Endothelial cell of hepatic sinusoid (primary cell): ENCODE data around the gene DDO.

Experiments used
- in situ Hi-C: cut with HindIII; loops from 2 replicates; pipeline ENCODE4 v1.10.0; 2017; ENCODE audit warnings: low sequenced_read_pairs

The DDO gene

DNA sequence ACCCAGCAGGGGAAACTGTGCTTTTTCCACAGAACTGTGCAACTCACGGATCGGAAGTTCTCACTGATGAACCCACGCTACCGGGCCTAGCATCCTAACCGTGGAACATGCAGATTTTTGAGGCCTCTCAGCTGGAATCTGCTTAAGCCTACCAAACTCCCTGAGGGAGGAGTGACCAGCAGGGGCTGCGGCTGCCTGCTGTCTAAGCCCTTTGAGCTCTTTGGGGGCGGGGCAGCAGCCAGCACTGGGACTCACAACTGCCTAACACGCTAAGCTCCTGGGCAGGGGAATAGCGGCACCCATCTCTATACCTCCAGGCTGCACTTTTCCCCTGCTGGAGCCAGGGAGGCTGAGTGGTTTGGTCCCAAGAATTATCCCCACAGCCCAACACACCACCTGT, 36.8 kb downstream of the DDO start:
- in situ Hi-C loops, result loop anchor here (25.0 kb wide), 1 partner anchor 316 kb away; no protein-coding TSS in a partner anchor

DNA sequence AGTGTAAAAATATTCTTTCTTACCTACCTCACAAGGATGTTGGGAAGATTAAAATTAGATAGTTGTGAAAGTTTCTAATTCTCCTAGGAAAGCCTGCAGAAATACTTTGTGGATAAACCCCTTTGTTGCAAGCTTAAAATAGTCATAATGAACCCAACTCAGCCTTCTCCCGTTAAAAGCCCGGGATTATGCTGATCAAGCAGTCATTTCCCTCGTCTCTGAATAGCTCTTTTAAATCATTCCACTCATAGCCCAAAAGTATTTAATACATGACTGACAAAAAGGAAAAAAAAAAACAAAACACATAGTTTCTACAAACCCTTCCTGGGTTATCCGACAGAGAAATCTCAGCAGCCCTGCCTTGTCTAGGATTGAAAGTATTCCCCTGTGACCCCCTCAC, 46.3 kb downstream of the DDO start:
- in situ Hi-C loops, result no loop called here

DNA sequence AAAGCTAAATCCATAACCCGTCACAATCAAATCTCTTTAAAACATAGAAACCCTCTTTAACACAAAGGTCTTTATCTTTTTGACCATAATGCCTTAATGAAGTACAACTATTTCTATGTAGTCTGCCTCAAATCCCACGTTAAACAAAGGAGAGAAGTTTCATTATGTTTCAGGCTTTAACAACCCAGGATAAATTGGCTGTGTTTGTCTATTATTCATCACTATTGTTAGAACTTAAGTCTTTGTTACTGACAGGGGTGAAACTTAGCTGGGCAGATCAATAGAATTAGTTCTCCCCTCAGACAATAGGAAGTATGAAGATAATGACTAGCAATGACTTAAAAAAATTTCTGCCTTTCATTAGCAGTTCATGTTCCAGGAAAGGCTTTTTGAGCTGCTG, 47.1 kb downstream of the DDO start:
- in situ Hi-C loops, result no loop called here

DNA sequence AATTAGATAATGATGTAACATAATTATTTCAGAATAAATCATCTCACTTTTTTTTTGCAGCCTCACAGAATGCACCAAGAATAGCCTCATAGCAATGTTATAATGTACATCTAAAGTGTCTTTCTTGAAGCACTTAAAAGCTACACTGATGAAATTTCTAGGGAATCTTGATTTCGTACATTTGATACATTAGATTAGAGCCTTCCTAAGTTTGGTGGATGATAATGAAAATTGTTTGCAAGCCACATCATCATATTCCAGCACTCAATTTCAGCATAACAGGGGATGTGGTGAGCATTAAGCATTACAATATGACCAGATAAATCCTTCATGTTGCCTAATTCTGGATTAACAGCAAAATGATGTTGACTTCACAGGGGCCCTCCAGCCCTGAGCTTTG, 47.5 kb downstream of the DDO start:
- in situ Hi-C loops, result no loop called here

DNA sequence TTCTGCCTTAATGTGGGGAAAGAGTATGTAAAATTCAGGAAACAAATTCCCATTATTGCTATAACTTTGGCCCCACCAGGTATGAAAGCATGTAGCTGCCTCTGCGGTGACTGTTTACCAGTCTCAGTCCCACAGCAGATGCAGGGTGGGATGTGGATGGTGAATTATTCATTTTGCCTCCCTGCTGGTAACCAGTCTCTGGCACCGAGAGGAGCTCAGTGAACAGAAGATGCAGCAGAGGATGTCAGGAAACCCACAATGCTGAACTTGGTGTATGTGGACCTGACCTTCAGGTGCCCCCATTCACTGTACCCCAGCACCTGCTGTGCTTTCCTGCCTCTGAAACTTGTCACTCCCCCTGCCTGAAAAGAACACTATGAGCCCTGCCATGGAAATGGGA, 48.4 kb downstream of the DDO start:
- in situ Hi-C loops, result no loop called here

DNA sequence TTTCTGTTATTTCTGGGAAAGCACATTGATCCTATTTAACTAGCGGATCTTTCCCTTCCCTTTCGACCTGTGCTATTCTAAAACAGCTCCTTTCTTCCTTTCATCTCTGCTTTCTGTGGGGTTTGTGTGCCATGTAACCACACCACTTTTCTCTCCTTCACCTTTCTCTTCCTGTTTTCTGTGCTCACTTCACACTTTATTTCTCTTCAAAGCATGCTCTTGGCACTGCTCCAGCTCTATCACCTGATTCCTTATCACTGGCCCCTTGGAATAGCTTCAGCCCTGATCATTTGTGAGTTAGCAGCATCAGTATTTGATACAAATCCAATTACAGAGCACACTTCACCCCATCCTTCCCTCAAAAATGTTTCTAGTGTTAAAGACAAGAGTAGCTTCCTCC, 49.1 kb downstream of the DDO start:
- in situ Hi-C loops, result no loop called here

DNA sequence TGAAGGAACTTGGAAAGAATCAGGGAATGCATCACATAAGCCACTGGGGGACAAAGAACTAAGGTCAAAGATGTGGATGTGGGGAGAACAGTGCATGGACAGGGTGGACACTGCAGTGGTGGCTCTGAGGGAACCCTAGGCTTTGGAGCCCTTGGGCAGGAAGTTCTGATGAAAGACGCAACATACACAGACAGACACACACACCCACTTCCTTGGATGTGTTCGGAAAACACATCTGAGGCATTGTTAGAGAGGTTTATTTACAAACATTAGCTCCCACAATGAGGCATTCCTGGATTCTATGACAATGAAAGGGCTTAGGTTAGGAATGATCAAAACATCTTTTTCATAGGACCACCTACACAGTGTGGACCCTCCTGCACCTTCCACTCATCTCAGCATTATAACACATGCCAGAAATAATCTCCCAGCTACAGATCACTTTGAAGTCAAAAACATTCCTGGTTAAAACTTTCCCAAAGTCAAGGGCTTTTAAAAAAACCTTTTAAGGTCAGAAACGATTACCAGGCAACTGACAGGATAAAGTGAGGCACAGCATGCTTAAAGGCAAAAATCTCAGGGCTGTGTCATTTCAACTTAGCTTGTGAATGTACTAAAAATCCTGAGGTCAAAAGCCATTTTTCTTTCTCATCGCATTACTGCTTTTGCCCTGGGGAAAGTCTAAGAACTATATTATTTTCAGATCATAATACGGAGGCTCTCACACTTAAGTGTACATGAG, 50.8 kb downstream of the DDO start:
- in situ Hi-C loops, result no loop called here

DNA sequence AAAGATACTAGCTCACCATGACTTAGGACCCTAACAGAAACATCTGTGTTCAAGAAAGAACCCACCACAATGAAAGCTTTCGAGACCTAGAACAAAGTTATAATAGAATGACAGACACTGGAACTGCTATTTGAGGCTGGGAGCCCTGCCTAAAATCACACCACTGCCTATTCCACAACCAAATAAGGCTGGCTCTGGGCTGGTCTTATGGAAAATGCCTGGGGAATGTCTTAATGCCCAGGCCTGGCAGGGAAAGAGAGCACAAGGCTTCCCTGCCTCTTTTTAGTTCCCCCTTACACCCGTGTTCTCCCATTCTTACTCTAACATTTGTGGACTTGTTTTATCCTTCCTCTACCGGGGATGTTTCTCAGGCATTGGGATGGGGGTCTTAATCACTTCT, 51.6 kb downstream of the DDO start:
- in situ Hi-C loops, result no loop called here

DNA sequence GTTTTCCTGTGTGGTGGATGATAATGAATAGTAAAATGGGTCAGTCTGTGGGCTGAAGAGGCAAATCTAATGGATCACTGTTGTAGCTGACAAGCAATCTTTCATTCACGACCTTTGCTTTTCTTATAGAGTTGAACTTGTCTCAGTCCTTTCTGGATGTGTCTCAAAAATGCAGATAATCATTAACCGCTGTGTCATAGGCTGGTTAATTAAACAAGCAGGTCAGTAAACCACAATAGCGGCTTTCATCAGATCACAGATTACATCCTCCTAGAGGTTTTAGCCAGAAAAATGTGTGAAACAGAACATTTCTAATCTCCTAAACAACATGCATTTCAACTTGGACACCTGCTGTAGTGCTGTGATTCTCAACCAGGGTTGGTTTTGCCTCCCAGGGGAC, 54.7 kb downstream of the DDO start:
- in situ Hi-C loops, result no loop called here

DNA sequence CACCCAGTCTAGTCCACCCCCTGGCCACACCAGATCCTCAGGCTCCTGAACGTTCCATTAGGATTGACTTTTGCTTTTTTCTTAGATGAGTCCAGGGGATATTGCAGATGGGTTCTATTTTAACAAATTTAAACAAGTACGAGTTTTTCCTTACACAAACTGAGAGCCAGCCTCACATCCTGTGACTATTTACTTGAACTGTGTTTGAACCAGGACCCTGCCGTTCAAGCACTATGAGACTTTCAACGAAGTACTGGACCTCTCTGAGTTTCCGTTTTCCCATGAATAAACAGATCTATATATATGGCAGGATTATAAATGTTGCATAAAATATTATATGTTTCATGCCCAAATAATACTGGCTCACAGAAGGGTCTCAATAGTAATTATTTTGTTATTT, 55.8 kb downstream of the DDO start:
- in situ Hi-C loops, result no loop called here

DNA sequence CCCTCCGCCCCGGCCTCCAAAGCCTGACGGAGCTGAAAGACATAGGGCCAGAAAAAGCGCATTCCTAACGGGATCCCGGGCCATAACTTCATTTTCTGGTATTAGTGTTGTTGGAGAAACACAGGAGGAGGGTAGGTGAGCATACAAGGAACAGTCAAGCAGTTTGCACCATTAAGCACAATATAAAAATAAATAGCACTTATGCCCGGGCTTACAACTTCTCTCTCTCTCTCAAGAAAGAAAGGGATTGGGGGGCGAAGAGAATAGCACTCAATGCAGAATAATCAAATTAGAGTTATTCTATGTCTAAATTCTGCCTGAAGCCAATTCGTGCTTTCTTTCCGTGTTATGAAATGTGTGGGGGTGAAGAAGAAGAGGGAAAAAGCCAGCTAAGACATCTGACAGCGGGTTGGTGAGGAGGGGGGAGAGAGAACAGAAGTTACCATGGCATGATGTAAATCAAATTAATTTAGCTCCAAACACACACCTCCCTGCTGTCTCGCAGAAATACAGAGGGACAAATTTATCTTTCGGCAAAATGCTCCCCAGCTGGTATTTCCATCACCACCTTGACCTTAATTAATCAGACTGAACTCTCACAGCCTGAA, 56.7 kb downstream of the DDO start:
- in situ Hi-C loops, result no loop called here

DNA sequence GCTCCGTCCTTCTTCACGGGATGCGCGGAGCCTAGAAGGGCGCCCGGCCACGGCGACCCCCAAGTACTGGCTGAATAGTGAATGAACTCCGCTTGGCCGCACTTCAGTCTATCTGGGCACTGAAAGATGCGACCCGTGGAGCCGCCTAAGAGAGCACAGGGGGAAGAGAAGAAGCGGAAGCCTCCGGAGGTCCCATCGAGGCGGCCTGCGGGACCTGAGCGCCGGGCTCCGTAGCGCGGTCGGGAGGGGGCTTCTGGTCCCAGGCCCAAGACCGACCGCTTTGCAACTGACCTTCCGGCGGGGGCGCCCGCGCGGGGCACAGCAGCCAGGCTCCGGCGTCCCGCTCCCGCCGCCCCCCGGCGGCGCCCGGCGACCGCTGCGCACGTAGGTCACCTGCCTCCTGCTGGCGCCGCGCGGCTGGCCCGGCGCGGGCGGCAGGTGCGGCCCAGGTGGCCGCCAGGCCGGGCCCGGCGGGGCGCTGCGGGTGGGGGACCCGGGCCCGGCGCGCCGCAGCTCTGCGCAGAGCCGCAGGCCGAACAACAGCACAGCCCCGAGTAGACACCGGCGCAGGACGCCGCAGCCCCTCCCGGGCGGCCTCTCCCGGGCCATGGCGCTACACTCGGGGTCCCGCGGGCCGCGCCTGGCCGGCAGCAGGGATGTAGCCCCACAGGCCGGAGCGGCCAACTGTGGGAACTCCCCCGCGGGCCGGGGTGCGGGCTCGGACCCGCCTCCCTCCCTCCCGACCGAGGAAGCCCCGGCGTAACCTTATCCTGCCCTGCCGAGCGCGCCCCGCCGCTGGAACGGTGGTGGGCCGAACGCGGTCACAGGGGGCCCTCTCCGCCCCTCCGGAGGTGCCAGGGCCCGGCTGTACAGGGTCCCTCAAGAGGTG, 57.5 kb downstream of the DDO start, which contains the start of gene METTL24:
METTL24 (minus strand) TSS at position 686 of the 889 bp plus-strand sequence; CDS start at position 609, 77 bp downstream.
- in situ Hi-C loops, result no loop called here

DNA sequence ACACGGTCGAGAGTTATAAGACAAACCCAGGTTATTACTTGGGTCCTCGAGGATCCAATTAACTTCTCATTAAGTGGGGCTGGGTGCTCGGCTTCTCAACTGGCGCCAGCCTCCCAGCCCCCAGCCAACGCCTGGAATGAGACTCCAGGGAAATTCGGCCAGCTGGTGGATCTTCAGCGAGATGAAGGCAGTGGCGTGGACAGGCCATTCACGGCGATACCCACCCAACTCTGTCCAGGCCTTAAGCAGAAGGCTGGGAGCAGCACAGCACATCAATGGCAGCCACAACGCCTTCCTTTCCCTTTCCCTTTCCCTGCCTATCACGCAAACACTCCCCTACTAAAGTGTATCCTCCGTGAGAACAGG, 58.1 kb downstream of the DDO start:
- in situ Hi-C loops, result no loop called here

DNA sequence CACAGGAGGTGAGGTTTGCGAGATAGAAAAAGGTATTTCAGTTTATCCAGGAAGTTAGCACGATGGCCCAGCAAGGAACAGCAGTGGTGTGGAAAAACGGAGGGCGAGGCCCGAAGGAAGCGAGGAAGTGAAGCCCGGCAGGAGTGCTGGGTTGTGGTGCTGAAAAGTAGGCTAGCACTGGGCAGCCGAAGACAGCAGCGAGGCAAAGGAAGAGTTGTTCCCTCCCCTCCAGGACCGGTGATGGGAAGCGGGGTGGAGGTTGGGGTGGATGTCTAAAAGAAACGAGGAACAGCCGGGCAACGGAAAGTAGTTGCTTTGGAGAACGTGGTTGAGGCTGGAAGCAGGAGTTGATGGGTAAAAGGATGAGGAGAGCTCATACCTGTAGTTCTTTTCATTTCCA, 58.6 kb downstream of the DDO start:
- in situ Hi-C loops, result no loop called here

DNA sequence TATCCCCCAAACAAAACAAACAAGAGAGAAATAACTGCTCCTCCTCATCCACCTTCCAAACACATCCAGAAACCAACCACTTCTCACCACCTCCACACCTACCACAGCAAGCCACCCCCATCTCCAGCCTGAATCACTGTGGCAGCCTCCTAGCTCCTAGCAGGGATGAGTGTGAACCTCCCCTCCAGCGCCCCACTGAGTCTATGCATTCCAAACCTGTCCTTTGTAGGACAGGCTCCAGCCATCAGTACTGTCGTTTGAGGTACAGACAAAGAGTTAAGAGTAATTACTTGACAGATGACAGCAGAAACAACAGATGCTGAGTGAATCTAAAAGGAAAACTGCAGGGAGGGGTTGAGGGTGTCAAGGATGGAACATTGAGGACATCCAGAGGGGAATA, 59.6 kb downstream of the DDO start:
- in situ Hi-C loops, result no loop called here

DNA sequence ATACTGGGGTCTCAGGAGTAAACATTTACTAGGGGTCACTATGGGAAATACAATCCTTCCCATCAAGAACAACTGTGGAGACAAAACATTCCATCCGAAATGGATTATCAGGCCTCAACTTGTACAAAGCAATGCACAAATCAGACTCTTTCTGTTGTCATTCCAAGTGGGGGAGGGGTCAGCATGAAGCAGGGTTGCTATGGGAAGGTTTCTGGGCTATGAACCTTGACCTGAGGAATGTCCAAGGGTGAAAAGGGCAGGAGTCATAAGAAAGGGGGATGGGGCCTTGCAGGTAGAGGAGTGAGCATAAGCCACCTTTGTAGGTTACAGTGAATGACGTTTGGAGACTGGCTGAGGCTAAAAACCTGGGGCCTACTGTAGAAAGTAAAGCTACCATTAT, 60.4 kb downstream of the DDO start:
- in situ Hi-C loops, result no loop called here

DNA sequence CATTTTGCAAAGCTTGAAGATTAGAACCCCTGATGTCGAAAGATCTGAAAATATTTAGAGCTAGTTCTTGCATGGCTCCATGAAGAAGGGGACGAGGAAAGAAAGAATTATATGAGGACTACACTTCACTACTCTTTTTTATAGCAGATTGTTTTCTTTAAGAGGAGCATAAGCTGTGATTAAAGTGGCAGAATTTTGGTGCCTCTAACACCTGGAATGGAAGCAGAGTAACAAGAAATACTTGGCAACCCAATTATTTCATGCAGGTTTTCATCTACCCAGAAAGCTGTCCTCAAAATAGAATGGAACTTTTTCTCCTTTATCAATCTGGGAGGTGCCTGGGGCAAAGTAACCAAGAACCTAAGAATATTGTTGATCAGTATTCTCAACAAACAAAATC, 61.2 kb downstream of the DDO start:
- in situ Hi-C loops, result no loop called here

DNA sequence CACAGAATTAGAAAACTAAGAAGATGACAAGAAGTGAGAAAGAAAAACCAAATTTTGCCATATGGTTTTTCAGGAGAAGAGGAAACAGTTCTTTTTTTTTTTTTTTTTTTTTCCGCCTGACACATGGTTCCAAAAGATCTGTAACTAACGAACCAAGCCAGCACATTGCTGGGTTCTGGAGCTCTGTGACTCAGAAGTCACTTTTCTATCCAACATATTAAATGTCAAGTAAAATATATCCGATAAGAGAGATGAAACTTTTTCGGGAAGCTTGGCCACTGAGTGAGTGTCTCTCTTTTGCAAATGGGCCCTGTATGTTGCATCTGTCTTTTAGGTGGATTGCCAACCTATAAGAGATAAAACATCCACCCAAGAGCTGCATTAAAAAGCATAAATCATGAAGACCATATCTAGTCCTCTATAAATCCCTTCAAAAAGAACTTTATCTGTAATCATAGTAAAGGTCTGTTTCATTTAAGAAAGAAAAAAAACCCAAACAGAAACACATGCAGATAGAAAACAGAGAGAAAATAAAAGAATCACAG, 61.8 kb downstream of the DDO start:
- in situ Hi-C loops, result no loop called here

DNA sequence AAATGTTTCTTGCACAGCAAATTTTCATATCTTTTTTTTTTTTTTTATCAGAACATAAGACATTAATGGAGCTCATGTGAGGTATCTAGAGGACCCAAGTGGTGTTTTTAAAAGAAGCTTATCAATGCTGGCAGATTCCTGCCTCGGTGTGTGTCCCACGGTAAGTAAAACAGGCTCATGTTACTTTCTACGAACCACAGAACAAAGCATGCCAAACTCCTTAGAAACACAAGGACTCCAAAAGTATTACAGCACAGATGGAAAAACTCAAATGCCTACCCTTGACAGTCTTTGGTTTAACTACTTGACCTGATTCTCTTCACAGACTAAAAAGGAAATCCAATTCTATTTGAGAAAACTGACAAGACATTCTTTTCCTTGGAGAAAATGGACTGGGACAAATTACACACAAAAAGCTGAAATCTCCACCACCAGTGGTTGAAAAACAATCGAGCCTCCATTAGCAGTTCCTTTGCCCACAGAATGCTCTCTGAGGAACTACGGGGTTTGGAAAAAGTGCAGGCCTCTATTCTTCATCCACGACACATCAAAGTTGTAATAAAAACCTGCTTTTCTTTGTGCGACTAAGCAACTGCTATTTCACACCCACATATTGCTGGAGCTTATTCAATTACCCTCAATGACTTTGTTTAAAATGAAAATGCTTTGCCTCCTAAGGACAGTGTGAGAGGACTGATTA, 62.7 kb downstream of the DDO start:
- in situ Hi-C loops, result no loop called here

DNA sequence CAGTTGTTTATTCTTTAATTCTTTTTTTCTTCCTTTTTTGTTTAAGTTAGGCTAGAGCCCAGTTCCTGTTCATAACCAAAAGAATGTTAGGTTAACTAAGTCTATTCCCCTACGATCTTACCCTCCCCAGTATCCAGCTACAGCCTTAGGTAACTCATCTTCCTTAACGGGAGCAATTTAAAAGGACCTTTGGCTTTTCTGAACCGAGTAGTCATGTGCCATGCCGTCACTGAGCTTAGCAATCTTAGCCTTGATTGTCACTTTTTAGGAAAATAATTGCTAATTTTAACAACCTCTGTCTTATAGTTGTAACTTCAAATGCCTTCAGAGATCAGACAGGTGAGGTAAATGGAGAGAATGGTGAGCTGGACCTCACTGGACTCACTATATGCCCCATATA, 63.4 kb downstream of the DDO start:
- in situ Hi-C loops, result no loop called here

DNA sequence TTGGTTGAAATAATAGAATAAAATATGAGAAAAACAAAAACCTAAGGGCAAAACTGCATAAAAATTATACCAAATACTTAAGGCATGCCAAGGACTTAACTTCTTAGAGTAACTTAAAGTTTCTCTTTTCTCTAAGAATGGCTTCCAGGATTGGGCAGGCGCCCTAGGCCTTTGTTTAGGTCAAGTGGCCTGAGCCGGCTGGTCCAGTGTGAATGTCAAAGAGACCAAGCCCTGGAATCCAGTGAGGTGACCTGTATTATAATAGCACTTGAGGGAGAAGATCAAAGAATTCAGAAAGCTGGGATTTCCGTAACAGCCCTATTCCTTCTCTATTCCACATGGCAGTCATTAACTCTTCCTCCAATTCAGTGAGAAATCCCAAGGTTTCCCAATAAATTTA, 63.8 kb downstream of the DDO start:
- in situ Hi-C loops, result no loop called here
